ENCODE measurements around the gene MMP10.
"Not testable (repeated sequence)": the region's sequence is repeated elsewhere in the genome, so short reads cannot be mapped to it uniquely, and the experiment has no call there.

Gene MMP10

GRCh38 chr11:102733232-102733875 lies 47.1 kb downstream of the MMP10 start:
- peak; percentile 72 for DNase-seq (ENCODE audit: low read depth)
- TF ChIP-seq CTCF (IDR thresholded peaks at IDR 0.05; ENCODE audit: insufficient read depth, low read depth, low read length, missing control alignments) = peak; percentile 79
- H3K4me3 ChIP-seq (ENCODE audit: low read depth, low read length) = no peak overlapping the region

- peak; percentile 6 for DNase-seq (ENCODE audit: low read depth)
- H3K4me3 ChIP-seq (ENCODE audit: low read depth, low read length) = not testable (repeated sequence)
Observed at GRCh38 chr11:102730944-102731343, 49.5 kb downstream of the MMP10 start.

GRCh38 chr11:102729849-102730815 lies 50.3 kb downstream of the MMP10 start:
- H3K4me3 ChIP-seq (ENCODE audit: low read depth, low read length) = no peak overlapping the region
- TF ChIP-seq CTCF (IDR thresholded peaks at IDR 0.05; ENCODE audit: insufficient read depth, low read depth, low read length, missing control alignments) = no peak
- DNase-seq (ENCODE audit: low read depth) = no peak

DNA sequence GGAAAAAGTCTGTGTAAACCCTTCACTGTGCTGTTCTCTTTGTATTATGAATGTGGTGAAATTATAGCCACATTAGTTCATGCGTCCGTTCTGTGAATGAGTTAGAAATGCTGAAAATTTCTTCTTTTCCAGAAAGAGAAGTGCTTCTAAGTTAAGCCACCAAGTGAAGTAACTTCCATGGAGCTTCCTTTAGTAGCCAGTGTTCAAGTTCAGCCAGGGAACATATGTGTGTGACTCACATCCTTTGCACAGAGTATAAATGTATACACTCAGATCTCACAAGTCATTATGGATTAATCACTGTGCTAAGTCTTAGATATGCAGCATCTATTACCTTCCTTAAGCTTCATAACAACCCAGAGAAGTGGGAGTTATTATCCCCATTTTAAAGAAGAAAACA lies 52.5 kb downstream of the MMP10 start:
- no peak overlapping the region for H3K4me3 ChIP-seq (ENCODE audit: low read depth, low read length)
- TF ChIP-seq CTCF (IDR thresholded peaks at IDR 0.05; ENCODE audit: insufficient read depth, low read depth, low read length, missing control alignments) = no peak
- DNase-seq (ENCODE audit: low read depth) = no peak

DNA sequence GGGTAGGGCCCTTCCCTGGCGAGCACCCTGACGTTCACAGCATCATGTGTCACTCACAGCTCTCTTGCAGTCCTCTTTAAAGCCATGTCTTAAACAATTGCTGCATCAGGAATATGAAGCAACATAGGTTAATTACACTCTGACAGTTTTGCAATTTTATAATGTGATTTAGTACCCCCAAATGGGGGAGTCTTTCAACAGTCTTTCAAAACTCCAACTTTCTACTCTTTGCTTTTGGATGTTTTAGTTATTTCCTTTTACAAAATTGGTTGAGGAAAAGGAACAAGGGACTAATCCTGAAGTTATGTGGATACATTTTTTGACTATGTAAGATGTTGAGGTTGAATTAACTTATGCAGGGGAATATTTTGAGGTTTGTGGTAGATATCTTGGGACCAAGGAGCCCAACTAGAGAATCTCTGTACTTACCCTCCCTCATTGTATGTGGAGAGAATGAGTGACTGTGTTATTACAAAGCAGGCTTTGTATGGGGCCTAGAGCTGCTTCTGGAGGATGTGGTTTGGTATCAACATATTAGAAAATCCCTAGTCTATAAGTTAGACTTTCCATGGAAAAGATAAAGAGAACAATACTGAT lies 55.4 kb downstream of the MMP10 start, which contains the start of gene MMP8:
TSS of gene MMP8 (minus strand) at position 51 of the 597 bp plus-strand sequence. CDS start 99 bp downstream, outside the sequence.
- H3K4me3 ChIP-seq (ENCODE audit: low read depth, low read length) = no peak within 1 kb of the TSS
- no peak for DNase-seq (ENCODE audit: low read depth)
- no peak for TF ChIP-seq CTCF (IDR thresholded peaks at IDR 0.05; ENCODE audit: insufficient read depth, low read depth, low read length, missing control alignments)

- TF ChIP-seq CTCF (IDR thresholded peaks at IDR 0.05; ENCODE audit: insufficient read depth, low read depth, low read length, missing control alignments) = no peak
- no peak for DNase-seq (ENCODE audit: low read depth)
- no peak overlapping the region for H3K4me3 ChIP-seq (ENCODE audit: low read depth, low read length)
Observed at GRCh38 chr11:102722821-102723220, 57.6 kb downstream of the MMP10 start.
